Right atrium auricular region (tissue), 2 donors: ENCODE results near the gene ZNF526. TPM values are rescaled to one million over a fixed set of nuclear protein-coding genes. Genes with fewer than 3 reads are reported as not detected.

Experiments
- DNase-seq: peaks from one replicate; pipeline ENCODE4 v3.0.0-alpha.2; 2019; ENCODE audit warnings: low spot score
- H3K27ac ChIP-seq, 2 donors: fragments of 200-600 bp; sonication (generic); 1 replicate in 1 of 2; 2 replicates in 1 of 2; pipeline ENCODE4 v1.5.1; 2016 to 2019
- H3K27me3 ChIP-seq, 2 donors: fragments of 200-600 bp; sonication (generic); one replicate each; pipeline versions ENCODE4 v1.5.1 to v1.6.0; 2017 to 2019
- H3K36me3 ChIP-seq: fragments of 200-600 bp; sonication (generic); one replicate; pipeline ENCODE4 v1.5.1; 2016
- H3K4me1 ChIP-seq, 2 donors: fragments of 200-600 bp; sonication (generic); one replicate each; pipeline versions ENCODE4 v1.5.1 to v1.6.0; 2017 to 2019
- H3K4me3 ChIP-seq, 2 donors: fragments of 200-600 bp; sonication (generic); 1 replicate in 1 of 2; 2 replicates in 1 of 2; pipeline ENCODE4 v1.5.1; 2017 to 2019; ENCODE audit warnings: mild to moderate bottlenecking in 1 of 2, moderate library complexity in 1 of 2
- H3K9me3 ChIP-seq, 2 donors: fragments of 200-600 bp; sonication (generic); one replicate each; pipeline ENCODE4 v1.5.1; 2019
- CTCF ChIP-seq, 2 donors: fragments of 200-600 bp; sonication (generic); IDR thresholded peaks; one replicate each; pipeline ENCODE4 v1.5.1; 2019; ENCODE audit warnings: antibody characterized with exemption in 2 of 2
- total RNA-seq, 2 donors: library from RNA; depleted of rRNA; stranded (reverse); fragments of >200 nt; gene quantifications; one replicate each; pipeline ENCODE4 v1.1.0, GENCODE V29; 2016

The ZNF526 gene
- total RNA-seq, 2 donors from 2014 or later, result 2.6 to 5.4 TPM

GRCh38 chr19:42178791-42179674 is 41.1 kb upstream of the ZNF526 start:
- H3K4me3 ChIP-seq, result no peak overlapping the region
- H3K27me3 ChIP-seq, result peaks cover 6 to 25% of the 10 kb centered on the region in 2 donors
- no peaks in the 10 kb centered on the region for H3K36me3 ChIP-seq
- H3K9me3 ChIP-seq, result no peaks in the 10 kb centered on the region
- no peak overlapping the region for H3K27ac ChIP-seq
- TF ChIP-seq CTCF (IDR thresholded peaks at IDR 0.05), result no peak
- H3K4me1 ChIP-seq, result peaks cover 0 to 15% of the 10 kb centered on the region in 2 donors
- no peak for DNase-seq

GRCh38 chr19:42184401-42184861 is 35.7 kb upstream of the ZNF526 start:
- peak; percentile 85 to 92 for TF ChIP-seq CTCF (IDR thresholded peaks at IDR 0.05)
- H3K27me3 ChIP-seq, result peaks cover 6 to 19% of the 10 kb centered on the region in 2 donors
- no peaks in the 10 kb centered on the region for H3K9me3 ChIP-seq
- peak; percentile 82 for DNase-seq
- H3K27ac ChIP-seq, result no peak overlapping the region
- no peak overlapping the region for H3K4me3 ChIP-seq
- no peaks in the 10 kb centered on the region for H3K36me3 ChIP-seq
- H3K4me1 ChIP-seq, result no peaks in the 10 kb centered on the region

GRCh38 chr19:42185277-42185676 is 34.8 kb upstream of the ZNF526 start:
- no peaks in the 10 kb centered on the region for H3K4me1 ChIP-seq
- no peak overlapping the region for H3K27ac ChIP-seq
- H3K27me3 ChIP-seq, result peaks cover 0 to 10% of the 10 kb centered on the region in 2 donors
- no peak for DNase-seq
- H3K9me3 ChIP-seq, result no peaks in the 10 kb centered on the region
- no peak overlapping the region for H3K4me3 ChIP-seq
- H3K36me3 ChIP-seq, result no peaks in the 10 kb centered on the region
- no peak for TF ChIP-seq CTCF (IDR thresholded peaks at IDR 0.05)

GRCh38 chr19:42188665-42189064 is 31.4 kb upstream of the ZNF526 start:
- H3K27ac ChIP-seq, result no peak overlapping the region
- H3K9me3 ChIP-seq, result no peaks in the 10 kb centered on the region
- TF ChIP-seq CTCF (IDR thresholded peaks at IDR 0.05), result no peak
- no peaks in the 10 kb centered on the region for H3K36me3 ChIP-seq
- no peaks in the 10 kb centered on the region for H3K27me3 ChIP-seq
- H3K4me1 ChIP-seq, result no peaks in the 10 kb centered on the region
- DNase-seq, result no peak
- H3K4me3 ChIP-seq, result no peak overlapping the region

- Histone ChIP-seq H3K36me3 (no peaks in the 10 kb centered on the region), H3K4me1 (no peaks in the 10 kb centered on the region), H3K27ac (no peak overlapping the region), H3K9me3 (no peaks in the 10 kb centered on the region), H3K4me3 (no peak overlapping the region), H3K27me3 (no peaks in the 10 kb centered on the region)
- no peak for DNase-seq
- TF ChIP-seq CTCF (IDR thresholded peaks at IDR 0.05), result no peak
Observed at GRCh38 chr19:42189133-42189532, 31.0 kb upstream of the ZNF526 start.
